ENCODE measurements around the gene FRMD5. TPM values are rescaled to one million over a fixed set of nuclear protein-coding genes. Genes with fewer than 3 reads are reported as not detected.

Gene FRMD5
- total and polyA plus RNA-seq, 7 donors, result under 0.01 to 0.01 TPM; not detected in 5

- no peaks in the 10 kb centered on the region for H3K27me3 ChIP-seq (ENCODE audit: insufficient read depth in 3 of 3, low read length in 2 of 3)
- H3K9me3 ChIP-seq, result no peaks in the 10 kb centered on the region
- 86 to 93% (median 92%) methylated on average over 4 of the region's 4 CpGs for WGBS, 3 donors
- no peak overlapping the region for H3K4me3 ChIP-seq
- DNase-seq (no peak), ATAC-seq (no peak)
- H3K4me1 ChIP-seq, result no peaks in the 10 kb centered on the region
- H3K36me3 ChIP-seq (ENCODE audit: insufficient read depth in 1 of 2, low read depth in 1 of 2), result no peaks in the 10 kb centered on the region
- no peak overlapping the region for H3K27ac ChIP-seq
- TF ChIP-seq CTCF (IDR thresholded peaks at IDR 0.05), result no peak
- intact Hi-C loops (cut with DNase I), result no loop called here
Observed at GRCh38 chr15:43922021-43922420, 273.1 kb downstream of the FRMD5 start.

- no peaks in the 10 kb centered on the region for H3K27me3 ChIP-seq (ENCODE audit: insufficient read depth in 3 of 3, low read length in 2 of 3)
- intact Hi-C loops (cut with DNase I), result no loop called here
- H3K4me1 ChIP-seq, result no peaks in the 10 kb centered on the region
- no peak for TF ChIP-seq CTCF (IDR thresholded peaks at IDR 0.05)
- DNase-seq (no peak), ATAC-seq (no peak)
- no peak overlapping the region for H3K4me3 ChIP-seq
- WGBS, 3 donors, result 28 to 38% (median 33%) methylated on average over 6 of the region's 6 CpGs
- H3K9me3 ChIP-seq, result no peaks in the 10 kb centered on the region
- no peak overlapping the region for H3K27ac ChIP-seq
- no peaks in the 10 kb centered on the region for H3K36me3 ChIP-seq (ENCODE audit: insufficient read depth in 1 of 2, low read depth in 1 of 2)
Observed at GRCh38 chr15:43920815-43921214, 274.3 kb downstream of the FRMD5 start.

- H3K9me3 ChIP-seq, result no peaks in the 10 kb centered on the region
- no peaks in the 10 kb centered on the region for H3K27me3 ChIP-seq (ENCODE audit: insufficient read depth in 3 of 3, low read length in 2 of 3)
- WGBS, 3 donors, result 52 to 66% (median 57%) methylated on average over 2 of the region's 2 CpGs
- H3K36me3 ChIP-seq (ENCODE audit: insufficient read depth in 1 of 2, low read depth in 1 of 2), result no peaks in the 10 kb centered on the region
- no peaks in the 10 kb centered on the region for H3K4me1 ChIP-seq
- no peak overlapping the region for H3K4me3 ChIP-seq
- DNase-seq (no peak), ATAC-seq (no peak)
- H3K27ac ChIP-seq, result no peak overlapping the region
- intact Hi-C loops (cut with DNase I), result no loop called here
- no peak for TF ChIP-seq CTCF (IDR thresholded peaks at IDR 0.05)
Observed at GRCh38 chr15:43920254-43920600, 274.8 kb downstream of the FRMD5 start.

GRCh38 chr15:43919540-43920253, 275.4 kb downstream of the FRMD5 start:
- intact Hi-C loops (cut with DNase I), result no loop called here
- no peaks in the 10 kb centered on the region for H3K36me3 ChIP-seq (ENCODE audit: insufficient read depth in 1 of 2, low read depth in 1 of 2)
- no peak for DNase-seq
- TF ChIP-seq CTCF (IDR thresholded peaks at IDR 0.05), result no peak
- no peak overlapping the region for H3K27ac ChIP-seq
- H3K4me1 ChIP-seq, result no peaks in the 10 kb centered on the region
- no peaks in the 10 kb centered on the region for H3K9me3 ChIP-seq
- no peak overlapping the region for H3K4me3 ChIP-seq
- WGBS, 3 donors, result 20 to 36% (median 27%) methylated on average over 5 of the region's 5 CpGs
- no peak for ATAC-seq
- no peaks in the 10 kb centered on the region for H3K27me3 ChIP-seq (ENCODE audit: insufficient read depth in 3 of 3, low read length in 2 of 3)

GRCh38 chr15:43918717-43919116, 276.4 kb downstream of the FRMD5 start:
- H3K4me1 ChIP-seq, result no peaks in the 10 kb centered on the region
- TF ChIP-seq CTCF (IDR thresholded peaks at IDR 0.05), result no peak
- no peaks in the 10 kb centered on the region for H3K36me3 ChIP-seq (ENCODE audit: insufficient read depth in 1 of 2, low read depth in 1 of 2)
- no peaks in the 10 kb centered on the region for H3K27me3 ChIP-seq (ENCODE audit: insufficient read depth in 3 of 3, low read length in 2 of 3)
- no peaks in the 10 kb centered on the region for H3K9me3 ChIP-seq
- 57 to 65% (median 60%) methylated on average over 6 of the region's 6 CpGs for WGBS, 3 donors
- DNase-seq, result no peak
- intact Hi-C loops (cut with DNase I), result no loop called here
- no peak overlapping the region for H3K4me3 ChIP-seq
- no peak for ATAC-seq
- H3K27ac ChIP-seq, result no peak overlapping the region

All from psoas muscle (tissue), 8 donors.